IPS DF 6.9 (cell line): ENCODE results near the gene SPTBN1.

Experiments used
- DNase-seq: peaks from one replicate; pipeline ENCODE4 v3.0.0-alpha.2; 2013; ENCODE audit warnings: low read depth, low spot score
- H3K27ac ChIP-seq: one replicate; pipeline ENCODE4 v1.5.1; 2013; ENCODE audit warnings: low read length, control low read depth
- H3K27me3 ChIP-seq: 2 replicates; pipeline ENCODE4 v1.6.1; 2013; ENCODE audit warnings: mild to moderate bottlenecking, low read length; ENCODE audit not compliant: control insufficient read depth, insufficient read depth
- H3K36me3 ChIP-seq: 2 replicates; pipeline ENCODE4 v1.6.1; 2013; ENCODE audit warnings: low read length; ENCODE audit not compliant: control insufficient read depth, insufficient read depth
- H3K4me1 ChIP-seq: 2 replicates; pipeline ENCODE4 v1.6.1; 2013; ENCODE audit warnings: low read length; ENCODE audit not compliant: control insufficient read depth, insufficient read depth
- H3K4me3 ChIP-seq: 2 replicates; pipeline ENCODE4 v1.5.1; 2013; ENCODE audit warnings: mild to moderate bottlenecking, low read length
- H3K9me3 ChIP-seq: 2 replicates; pipeline ENCODE4 v1.6.1; 2013; ENCODE audit warnings: low read length, inconsistent platforms; ENCODE audit not compliant: control insufficient read depth, insufficient read depth
- WGBS: extraction: QIAGEN DNeasy Blood & Tissue Kit; methylation state at CpG from one replicate; pipeline ENCODE4 v1.1.7; 2013; ENCODE audit warnings: mixed read lengths, missing lambda C conversion rate; ENCODE audit not compliant: insufficient read length, insufficient coverage; 5-methylcytosine and 5-hydroxymethylcytosine counted together

The SPTBN1 gene

DNA sequence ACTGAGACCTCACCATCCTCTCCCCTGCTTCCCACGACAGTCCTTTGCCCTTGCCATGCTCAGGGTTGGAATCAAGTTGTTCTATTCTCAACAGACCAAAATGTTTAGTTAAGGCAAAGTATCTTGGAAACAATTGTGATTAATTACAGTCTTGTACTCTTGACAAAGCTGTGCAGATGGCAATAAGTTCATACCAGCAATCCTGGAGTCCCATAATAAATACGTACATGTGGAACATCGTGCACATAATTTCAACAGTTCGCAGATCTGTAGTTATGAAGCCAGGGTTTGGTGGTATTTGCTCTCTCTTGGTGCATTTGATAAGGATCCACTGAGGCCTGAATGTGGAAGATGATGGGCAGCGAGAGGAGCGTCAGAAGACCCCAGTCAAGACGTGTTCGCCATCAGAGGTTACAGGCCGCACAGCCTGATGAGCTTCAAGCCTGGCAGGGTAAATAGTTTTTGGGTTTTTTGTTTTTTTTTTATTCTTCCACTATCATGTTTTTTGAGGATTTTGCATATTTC lies 214.4 kb downstream of the SPTBN1 start:
- Histone ChIP-seq H3K9me3 (no peaks in the 10 kb centered on the region), H3K4me1 (no peaks in the 10 kb centered on the region; the same call in 1 of the 2 replicates), H3K27me3 (no peaks in the 10 kb centered on the region), H3K4me3 (no peak overlapping the region), H3K27ac (no peak overlapping the region), H3K36me3 (peaks cover 23% of the 10 kb centered on the region; the same call in 1 of the 2 replicates)
- WGBS = no CpG with 5 or more reads among the region's 9 CpGs
- no peak for DNase-seq

DNA sequence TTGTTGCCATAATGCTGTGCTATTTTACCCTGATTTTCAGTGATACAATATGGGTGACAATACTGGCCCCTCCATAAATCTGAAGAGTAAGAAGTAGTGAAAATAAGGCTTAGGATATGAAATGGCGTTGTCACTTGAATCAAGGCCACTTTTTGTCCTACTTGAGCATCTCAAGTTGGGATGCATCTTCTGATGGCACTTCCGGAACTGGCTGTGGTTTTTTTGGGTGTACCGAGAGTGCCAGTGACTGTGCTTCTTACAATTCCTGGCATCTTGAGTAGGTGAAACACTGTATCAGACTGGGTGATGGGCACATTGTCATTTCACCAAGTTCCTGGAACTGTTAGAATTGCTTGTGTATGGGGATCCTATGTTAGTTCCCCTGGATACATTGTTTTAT lies 214.9 kb downstream of the SPTBN1 start:
- Histone ChIP-seq H3K27me3 (no peaks in the 10 kb centered on the region), H3K4me1 (no peaks in the 10 kb centered on the region; the same call in 1 of the 2 replicates), H3K9me3 (no peaks in the 10 kb centered on the region), H3K4me3 (no peak overlapping the region), H3K36me3 (peaks cover 23% of the 10 kb centered on the region; the same call in 1 of the 2 replicates), H3K27ac (no peak overlapping the region)
- no peak for DNase-seq
- WGBS = no CpG with 5 or more reads among the region's 3 CpGs

DNA sequence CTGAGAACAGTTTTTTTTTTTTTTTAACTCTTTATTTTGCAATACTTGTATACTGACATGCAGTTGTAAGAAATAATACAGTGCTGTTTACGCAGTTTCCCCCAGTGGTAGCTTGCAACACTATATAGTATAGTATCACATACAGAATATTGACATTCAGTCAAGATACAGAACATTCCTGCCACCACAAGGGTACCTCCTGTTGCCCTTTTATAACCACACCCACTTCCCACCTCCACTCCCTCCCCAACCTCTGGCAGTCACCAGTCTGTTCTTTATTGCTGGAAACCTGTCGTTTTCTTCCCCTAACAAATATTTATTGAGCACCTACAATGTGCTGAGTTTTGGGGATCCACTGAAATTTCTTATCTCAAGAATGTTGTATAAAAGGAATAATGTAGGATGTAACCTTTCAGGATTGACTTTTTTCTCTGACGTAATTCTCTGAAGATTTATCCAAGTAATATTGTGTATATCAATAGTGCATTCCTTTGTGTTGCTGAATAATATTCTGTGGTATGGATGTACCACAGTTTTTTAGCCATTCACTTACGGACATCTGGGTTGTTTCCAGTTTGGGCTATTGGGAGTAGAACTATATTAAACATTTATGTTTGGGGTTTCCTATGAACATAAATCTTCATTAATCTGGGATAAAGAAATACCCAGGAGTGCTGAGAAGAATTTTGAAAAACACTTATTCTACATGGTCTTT lies 215.9 kb downstream of the SPTBN1 start:
- H3K27me3 ChIP-seq = no peaks in the 10 kb centered on the region
- H3K36me3 ChIP-seq = peaks cover 19% of the 10 kb centered on the region; the same call in 1 of the 2 replicates
- no peak overlapping the region for H3K27ac ChIP-seq
- DNase-seq = no peak
- no CpG with 5 or more reads among the region's 4 CpGs for WGBS
- H3K4me1 ChIP-seq = no peaks in the 10 kb centered on the region; the same call in 1 of the 2 replicates
- H3K9me3 ChIP-seq = no peaks in the 10 kb centered on the region
- no peak overlapping the region for H3K4me3 ChIP-seq

DNA sequence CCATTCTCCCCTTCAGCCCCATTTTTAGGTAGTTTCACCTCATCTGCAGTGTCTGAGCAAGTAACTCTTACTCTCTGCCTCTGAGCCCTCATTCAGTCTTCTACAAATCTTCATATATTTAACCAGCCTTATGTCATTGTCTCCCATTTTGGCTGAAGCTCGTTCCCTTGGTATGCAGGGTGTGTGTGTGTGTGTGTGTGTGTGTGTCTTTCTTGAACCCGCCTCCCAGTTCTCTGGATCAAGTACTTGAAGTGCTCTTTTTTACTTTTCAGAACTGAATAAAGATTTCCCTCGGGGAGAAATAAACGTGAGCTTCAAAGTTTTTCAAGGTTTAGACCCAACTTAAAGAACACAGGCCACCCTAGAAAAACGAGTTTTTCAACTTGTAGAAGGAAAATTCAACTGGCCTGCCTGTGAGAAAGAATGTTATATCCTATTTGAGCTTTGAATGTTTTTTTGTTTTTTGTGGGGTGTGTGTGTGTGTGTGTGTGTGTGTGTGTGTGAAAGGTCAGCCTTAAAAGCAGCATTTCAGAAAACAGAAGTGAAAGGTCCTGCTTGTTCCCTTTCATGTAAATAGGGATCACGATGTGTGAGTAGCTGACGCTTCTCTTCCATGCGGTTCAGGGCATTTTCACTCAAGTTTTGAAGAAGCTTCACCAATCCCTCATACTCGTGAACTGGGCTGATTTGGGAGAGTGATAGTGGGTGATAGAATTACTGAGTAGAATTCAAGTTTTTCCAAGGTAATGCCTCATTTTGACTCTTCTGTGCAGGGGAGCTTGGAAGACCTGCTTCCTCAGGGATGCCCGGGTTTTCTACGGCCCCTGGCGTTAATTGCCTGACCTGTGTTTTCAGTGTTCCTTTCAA lies 216.7 kb downstream of the SPTBN1 start:
- WGBS = no CpG with 5 or more reads among the region's 12 CpGs

DNA sequence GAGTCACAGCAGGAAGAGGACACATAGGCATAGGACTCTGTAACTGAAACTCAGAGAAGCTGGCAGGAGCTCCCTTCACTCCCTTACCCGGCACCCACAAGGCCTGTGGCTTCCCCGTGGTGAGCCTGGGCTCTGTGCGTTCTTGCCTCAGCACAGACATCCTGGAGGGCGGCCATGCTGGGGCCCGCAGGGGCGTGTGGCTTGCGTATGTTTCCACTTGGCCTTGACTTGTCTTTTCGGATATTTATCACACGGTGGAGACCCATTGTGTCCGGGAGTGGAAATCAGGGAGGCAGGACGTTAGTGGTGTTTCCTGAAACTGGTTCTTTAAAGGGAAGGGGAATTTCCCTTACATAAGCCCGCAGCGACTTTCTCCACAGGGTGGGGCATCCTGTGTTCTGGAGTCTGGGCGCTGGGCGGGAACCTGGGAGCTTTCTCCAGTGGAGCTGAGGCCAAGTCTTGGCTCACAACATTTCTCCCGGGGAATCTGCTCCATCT lies 217.4 kb downstream of the SPTBN1 start:
- H3K4me3 ChIP-seq = no peak overlapping the region
- no peak for DNase-seq
- no peaks in the 10 kb centered on the region; the same call in 1 of the 2 replicates for H3K4me1 ChIP-seq
- no peaks in the 10 kb centered on the region for H3K9me3 ChIP-seq
- no peaks in the 10 kb centered on the region for H3K27me3 ChIP-seq
- no peak overlapping the region for H3K27ac ChIP-seq
- WGBS = no CpG with 5 or more reads among the region's 16 CpGs
- H3K36me3 ChIP-seq = peaks cover 6% of the 10 kb centered on the region; the same call in 1 of the 2 replicates

More for the DNA sequence above, 216.7 kb downstream of the SPTBN1 start:
- Histone ChIP-seq H3K4me1 (no peaks in the 10 kb centered on the region; the same call in 1 of the 2 replicates), H3K36me3 (peaks cover 12% of the 10 kb centered on the region; the same call in 1 of the 2 replicates), H3K27ac (no peak overlapping the region), H3K9me3 (no peaks in the 10 kb centered on the region), H3K27me3 (no peaks in the 10 kb centered on the region), H3K4me3 (no peak overlapping the region)
- no peak for DNase-seq

DNA sequence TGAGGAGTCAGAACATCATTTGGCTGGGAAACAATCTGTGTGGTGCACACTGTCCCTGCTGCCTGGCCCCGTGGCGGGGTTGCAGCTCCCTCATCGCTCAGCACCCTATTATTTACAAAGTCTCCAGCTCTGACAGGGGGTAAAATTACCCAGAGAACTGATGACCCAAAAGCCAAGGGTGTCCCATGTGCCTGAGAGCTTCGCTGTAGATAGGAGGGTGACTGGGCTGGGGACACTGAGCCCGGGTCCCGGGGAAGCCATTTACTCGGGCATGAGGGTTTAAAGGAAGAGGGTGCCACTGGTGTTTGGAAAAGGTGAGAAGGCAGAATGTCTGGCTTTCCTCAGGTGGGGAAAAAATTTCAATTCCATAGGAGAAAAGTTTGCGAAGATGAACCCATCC lies 219.2 kb downstream of the SPTBN1 start:
- Histone ChIP-seq H3K27me3 (no peaks in the 10 kb centered on the region), H3K4me1 (no peaks in the 10 kb centered on the region; the same call in 1 of the 2 replicates), H3K36me3 (no peaks in the 10 kb centered on the region), H3K27ac (no peak overlapping the region), H3K4me3 (no peak overlapping the region), H3K9me3 (no peaks in the 10 kb centered on the region)
- no CpG with 5 or more reads among the region's 8 CpGs for WGBS
- DNase-seq = no peak

DNA sequence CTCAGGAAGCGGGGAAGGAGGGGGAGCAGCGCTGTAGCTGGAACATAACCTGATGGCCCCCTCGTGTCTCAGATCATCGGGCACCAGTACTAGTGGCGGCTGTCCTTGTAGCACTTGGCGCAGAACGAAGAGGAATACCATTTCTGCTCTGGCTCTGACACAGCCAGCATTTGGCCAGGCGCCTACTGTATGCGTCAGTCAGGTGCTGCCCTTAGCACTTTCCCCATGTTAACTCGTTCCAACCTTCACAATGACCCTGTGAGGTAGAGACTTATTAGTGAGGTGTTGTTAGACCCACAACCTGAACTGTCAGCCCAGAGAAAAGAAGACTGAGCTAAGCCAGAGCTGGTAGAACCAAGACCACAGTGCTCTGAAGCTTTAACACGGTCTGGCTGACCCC lies 219.6 kb downstream of the SPTBN1 start:
- H3K4me3 ChIP-seq = no peak overlapping the region
- H3K36me3 ChIP-seq = no peaks in the 10 kb centered on the region
- no peaks in the 10 kb centered on the region; the same call in 1 of the 2 replicates for H3K4me1 ChIP-seq
- WGBS = no CpG with 5 or more reads among the region's 11 CpGs
- no peaks in the 10 kb centered on the region for H3K27me3 ChIP-seq
- H3K9me3 ChIP-seq = no peaks in the 10 kb centered on the region
- no peak overlapping the region for H3K27ac ChIP-seq
- DNase-seq = no peak

DNA sequence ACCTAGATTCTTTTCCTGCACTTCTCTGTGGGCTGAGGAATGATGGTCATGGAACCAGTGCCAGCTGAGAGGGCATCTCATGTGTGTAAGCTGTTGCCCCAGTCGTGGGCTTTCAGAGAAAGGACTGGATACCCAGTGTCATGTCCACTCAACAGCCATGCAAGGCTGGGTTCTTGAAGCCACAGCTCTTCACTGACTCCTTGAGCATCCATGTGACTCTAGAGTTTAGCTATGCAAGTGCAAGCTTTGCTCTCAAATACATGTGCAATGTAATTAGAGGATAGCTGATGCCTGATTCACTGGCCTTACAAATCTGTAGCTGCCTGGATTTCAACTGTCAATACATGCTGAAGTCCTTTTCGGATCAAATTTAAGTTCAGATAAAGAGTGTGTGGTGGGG lies 220.5 kb downstream of the SPTBN1 start:
- no CpG with 5 or more reads among the region's 2 CpGs for WGBS
- Histone ChIP-seq H3K4me1 (no peaks in the 10 kb centered on the region; the same call in 1 of the 2 replicates), H3K27ac (no peak overlapping the region), H3K4me3 (no peak overlapping the region), H3K9me3 (no peaks in the 10 kb centered on the region), H3K36me3 (no peaks in the 10 kb centered on the region), H3K27me3 (no peaks in the 10 kb centered on the region)
- DNase-seq = no peak

DNA sequence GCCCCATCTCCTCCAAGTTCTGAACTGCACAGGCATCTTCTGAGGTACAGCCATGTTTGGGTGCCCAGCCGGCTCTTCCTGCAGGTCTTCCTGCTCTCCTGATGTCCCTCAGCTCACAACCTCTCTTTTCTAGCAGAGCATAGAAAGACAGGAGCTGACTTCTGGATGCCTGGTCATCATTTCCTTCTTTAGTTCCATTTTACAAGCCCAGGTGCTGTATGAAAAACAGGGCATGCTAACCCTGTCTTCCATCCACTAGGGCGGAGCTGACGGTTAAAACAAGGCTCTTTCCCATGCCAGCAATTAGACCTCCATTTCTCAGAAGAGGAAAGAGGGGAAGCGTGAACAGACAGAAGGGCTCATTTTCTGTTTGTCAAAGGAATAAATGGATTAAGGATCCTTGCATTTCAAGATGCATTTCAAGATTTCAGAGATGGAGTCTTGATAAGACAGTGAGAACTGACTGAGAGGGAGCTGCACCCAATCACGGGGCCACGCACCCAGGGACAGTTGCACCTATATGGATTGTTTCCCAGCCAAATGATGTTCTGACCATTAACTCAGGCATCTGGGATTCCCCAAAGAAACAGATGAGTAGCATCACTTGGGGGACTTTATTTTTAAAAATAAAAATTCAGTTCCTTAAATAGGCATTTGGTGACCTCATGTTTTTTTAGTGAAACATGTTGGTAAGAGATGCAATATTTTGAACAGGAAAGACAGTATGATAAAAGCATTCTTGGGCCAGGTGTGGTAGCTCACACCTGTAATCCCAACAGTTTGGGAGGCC lies 221.5 kb downstream of the SPTBN1 start:
- Histone ChIP-seq H3K9me3 (no peaks in the 10 kb centered on the region), H3K27me3 (no peaks in the 10 kb centered on the region), H3K4me1 (no peaks in the 10 kb centered on the region; the same call in 1 of the 2 replicates), H3K36me3 (no peaks in the 10 kb centered on the region), H3K4me3 (no peak overlapping the region), H3K27ac (no peak overlapping the region)
- no peak for DNase-seq
- WGBS = no CpG with 5 or more reads among the region's 6 CpGs
